Measurements from ENCODE around the gene AP1G1.

The AP1G1 gene

GRCh38 chr16:71807905-71808592 is 585 bp downstream of the AP1G1 start:
- POLR2A ChIA-PET = interaction anchor here (1.2 to 2.1 kb wide), 7 partner anchors 10 to 243 kb away, joined by 3 to 12 read pairs (median 5); partner anchors contain the start of genes ATXN1L, IST1 and ZNF821
- Histone ChIP-seq H3K4me3 (ENCODE audit: low read depth, low read length) (peak overlapping the region; percentile 87), H3K27ac (ENCODE audit: extremely low read depth, low read depth, low read length) (peak overlapping the region; percentile 81), H3K36me3 (ENCODE audit: control insufficient read depth in 2 of 2, insufficient read depth in 1 of 2, low read length in 2 of 2) (peaks cover 13 to 17% of the 10 kb centered on the region in 2 experiments), H3K9me3 (ENCODE audit: control insufficient read depth, insufficient read depth, low read depth, low read length) (no peaks in the 10 kb centered on the region), H3K4me1 (ENCODE audit: control insufficient read depth, insufficient read depth, low read length) (peaks cover 8% of the 10 kb centered on the region)
- CTCF ChIA-PET = interaction anchor here (0.5 kb wide), 1 partner anchor 19 kb away, joined by 6 read pairs; no protein-coding TSS in a partner anchor
- TF ChIP-seq ZNF768 (tag by site-specific recombination; IDR thresholded peaks at IDR 0.05) (no peak), ZFP69B (tag by site-specific recombination; IDR thresholded peaks at IDR 0.05) (peak; percentile 52), PRDM2 (tag by site-specific recombination; IDR thresholded peaks at IDR 0.05; ENCODE audit: borderline replicate concordance) (no peak), KLF7 (tag by site-specific recombination; IDR thresholded peaks at IDR 0.05; ENCODE audit: borderline replicate concordance) (no peak), ZNF214 (tag by site-specific recombination; IDR thresholded peaks at IDR 0.05; ENCODE audit: borderline replicate concordance) (no peak), PRDM4 (tag by site-specific recombination; IDR thresholded peaks at IDR 0.05) (no peak), ZBTB17 (tag by site-specific recombination; IDR thresholded peaks at IDR 0.05) (peak; percentile 67; the same call in 1 of the 2 replicates), PBX3 (CRISPR knock-in tag; IDR thresholded peaks at IDR 0.05) (no peak), CTCF (tag by site-specific recombination; IDR thresholded peaks at IDR 0.05) (no peak), ZNF10 (tag by site-specific recombination; IDR thresholded peaks at IDR 0.05) (no peak), ZNF664 (tag by site-specific recombination; IDR thresholded peaks at IDR 0.05) (no peak), ZNF394 (tag by site-specific recombination; IDR thresholded peaks at IDR 0.05; ENCODE audit: borderline replicate concordance) (no peak), BCL11A (tag by site-specific recombination; IDR thresholded peaks at IDR 0.05; ENCODE audit: low read depth) (no peak), ZNF518A (tag by site-specific recombination; conservative IDR thresholded peaks at IDR 0.05; ENCODE audit: low read depth) (no peak), ZNF280D (tag by site-specific recombination; IDR thresholded peaks at IDR 0.05) (no peak), ZNF48 (tag by site-specific recombination; IDR thresholded peaks at IDR 0.05) (no peak)

Measured in HEK293 (cell line).